HG02885 (cell line): Measurements from ENCODE around the gene PTTG1.

Experiments
- ATAC-seq: cut with Tn5 transposase; IDR thresholded peaks from one replicate; pipeline ENCODE4 v1.9.1; 2021; ENCODE audit warnings: mild to moderate bottlenecking; ENCODE audit not compliant: unreplicated experiment, poor library complexity

The PTTG1 gene

GRCh38 chr5:160421625-160422258 is at the start of gene PTTG1:
TSS of gene PTTG1 (plus strand) at chr5:160421855. CDS start at chr5:160422313, 458 bp downstream.
- ATAC-seq = peak; percentile 76

GRCh38 chr5:160375166-160375565 is 46.5 kb upstream of the PTTG1 start:
- ATAC-seq = no peak

- ATAC-seq = no peak
Measured at GRCh38 chr5:160375701-160376100, 46.0 kb upstream of the PTTG1 start.

- ATAC-seq = no peak
Measured at GRCh38 chr5:160376416-160376815, 45.2 kb upstream of the PTTG1 start.

GRCh38 chr5:160377651-160378050 is 44.0 kb upstream of the PTTG1 start:
- no peak for ATAC-seq

DNA sequence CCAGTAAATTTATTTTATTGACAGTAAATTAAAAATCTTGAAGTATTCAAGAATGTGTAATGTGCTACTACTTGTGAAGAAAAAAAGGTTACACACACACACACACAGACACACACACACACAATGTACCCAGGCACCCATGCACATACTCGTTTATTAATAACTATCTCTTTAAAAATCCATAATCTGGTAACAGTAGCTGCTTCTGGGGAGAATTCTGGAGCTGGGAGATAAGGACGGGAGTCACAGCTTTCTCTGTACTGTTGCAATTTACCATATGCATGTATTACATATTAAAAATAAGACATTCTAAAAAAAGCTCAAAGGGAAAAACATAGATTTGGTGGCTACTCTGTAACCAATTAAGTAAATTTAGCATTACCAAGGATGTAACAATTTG is 43.3 kb upstream of the PTTG1 start:
- ATAC-seq = no peak

- no peak for ATAC-seq
Measured at GRCh38 chr5:160379511-160379910, 42.1 kb upstream of the PTTG1 start.

GRCh38 chr5:160380041-160380440 is 41.6 kb upstream of the PTTG1 start:
- ATAC-seq = no peak

DNA sequence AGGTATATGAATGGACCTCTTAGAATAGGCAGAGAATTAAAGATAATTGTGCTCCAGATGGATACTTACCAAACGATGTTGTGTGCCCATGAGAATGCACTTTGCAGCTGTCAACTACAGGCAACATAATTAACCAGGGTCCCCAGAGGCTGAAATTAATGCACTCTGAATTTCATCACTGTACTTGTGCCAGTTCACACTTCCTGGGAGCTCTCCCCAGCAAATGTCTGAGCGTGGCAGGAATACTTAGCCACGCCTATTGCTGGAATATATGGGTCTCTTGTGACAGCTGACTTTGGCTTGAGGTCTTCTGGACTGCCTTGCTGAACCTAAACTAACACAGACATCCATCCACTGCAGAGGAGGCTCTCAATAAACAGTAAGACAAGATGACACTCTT is 39.3 kb upstream of the PTTG1 start:
- no peak for ATAC-seq

- no peak for ATAC-seq
Measured at GRCh38 chr5:160384681-160385080, 37.0 kb upstream of the PTTG1 start.

DNA sequence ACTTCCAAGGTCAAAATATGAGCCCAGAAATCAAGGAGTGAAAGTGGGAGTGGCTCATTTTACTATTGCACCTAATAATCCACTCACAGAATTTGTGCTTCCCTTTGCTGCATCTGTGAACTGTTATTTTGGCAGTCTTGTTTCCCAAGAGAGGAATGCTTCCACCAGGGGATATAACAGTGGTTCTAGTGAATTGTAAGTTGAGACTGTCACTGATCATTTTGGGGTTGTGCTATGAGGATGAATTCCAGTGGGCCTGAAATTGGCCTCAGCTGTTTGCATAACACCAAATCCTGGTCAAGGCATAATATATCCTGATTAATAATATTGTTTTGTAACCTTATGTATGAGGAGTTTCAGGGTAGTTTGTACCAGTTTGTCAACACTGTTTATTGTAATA is 36.2 kb upstream of the PTTG1 start:
- ATAC-seq = no peak

GRCh38 chr5:160387445-160387844 is 34.2 kb upstream of the PTTG1 start:
- ATAC-seq = no peak

DNA sequence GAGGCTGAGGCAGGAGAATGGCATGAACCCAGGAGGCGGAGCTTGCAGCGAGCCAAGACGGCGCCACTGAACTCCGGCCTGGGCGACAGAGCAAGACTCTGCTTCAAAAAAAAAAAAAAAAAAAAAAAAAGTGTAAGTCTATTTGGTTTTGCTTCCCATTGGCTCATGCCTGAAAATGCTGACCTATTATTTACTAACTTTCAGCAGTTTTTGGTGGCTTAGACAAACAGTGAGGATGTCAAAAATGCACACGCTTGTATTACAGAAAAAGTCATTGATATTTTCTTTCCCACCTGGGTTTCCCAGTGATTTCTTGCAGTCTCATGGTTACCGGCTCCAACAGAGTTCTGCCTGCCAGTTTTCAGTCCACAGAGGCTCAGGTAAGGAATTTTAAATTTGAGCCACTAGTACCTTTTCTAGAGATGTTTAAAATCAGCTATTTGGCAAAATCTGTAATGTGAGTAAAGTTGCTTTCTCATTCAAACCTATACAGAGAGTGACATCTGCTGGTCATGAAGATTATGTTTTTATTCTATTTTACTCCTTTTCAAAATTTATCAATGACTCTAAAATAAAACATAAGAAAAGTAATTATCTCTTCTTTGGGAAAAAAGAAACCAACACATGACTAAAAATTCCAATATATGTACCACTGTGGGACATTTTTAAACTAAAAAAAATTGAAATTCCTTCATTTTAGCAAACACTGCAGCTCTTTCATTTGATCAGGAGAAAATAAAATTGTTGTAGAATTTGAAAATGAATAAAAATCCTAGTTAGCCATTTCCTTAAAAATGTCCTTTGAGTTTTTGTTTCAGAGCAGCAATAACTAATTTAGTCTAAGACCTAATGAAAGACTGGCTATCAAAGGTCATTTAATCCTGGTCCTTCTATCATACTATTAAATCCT is 30.6 kb upstream of the PTTG1 start:
- no peak for ATAC-seq

DNA sequence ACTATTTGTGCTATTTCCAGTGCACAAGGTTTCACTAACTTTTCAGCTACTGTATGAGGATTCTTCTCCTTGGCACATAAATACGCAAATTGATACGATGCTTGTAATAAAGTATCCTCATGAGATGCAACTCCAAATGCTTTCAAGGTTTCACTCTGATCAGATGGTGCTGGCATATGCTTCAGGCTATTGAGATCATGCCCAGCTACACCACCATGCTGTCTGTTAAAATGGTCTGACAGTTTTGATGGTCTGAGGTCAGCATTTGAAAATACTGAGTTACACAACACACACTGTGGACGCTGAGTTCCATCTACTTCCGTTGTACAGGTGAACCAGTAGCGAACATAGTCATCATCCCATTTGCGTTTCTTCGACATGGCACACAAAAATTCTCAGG is 26.5 kb upstream of the PTTG1 start:
- ATAC-seq = no peak

GRCh38 chr5:160397492-160397891 is 24.2 kb upstream of the PTTG1 start:
- ATAC-seq = no peak

- ATAC-seq = no peak
Measured at GRCh38 chr5:160398806-160399205, 22.8 kb upstream of the PTTG1 start.

GRCh38 chr5:160399402-160400353 is 22.0 kb upstream of the PTTG1 start, which contains the start of gene FAM200C:
TSS of gene FAM200C (minus strand) at chr5:160400054. CDS start at chr5:160395490, 4,564 bp downstream.
- ATAC-seq = peak; percentile 86

DNA sequence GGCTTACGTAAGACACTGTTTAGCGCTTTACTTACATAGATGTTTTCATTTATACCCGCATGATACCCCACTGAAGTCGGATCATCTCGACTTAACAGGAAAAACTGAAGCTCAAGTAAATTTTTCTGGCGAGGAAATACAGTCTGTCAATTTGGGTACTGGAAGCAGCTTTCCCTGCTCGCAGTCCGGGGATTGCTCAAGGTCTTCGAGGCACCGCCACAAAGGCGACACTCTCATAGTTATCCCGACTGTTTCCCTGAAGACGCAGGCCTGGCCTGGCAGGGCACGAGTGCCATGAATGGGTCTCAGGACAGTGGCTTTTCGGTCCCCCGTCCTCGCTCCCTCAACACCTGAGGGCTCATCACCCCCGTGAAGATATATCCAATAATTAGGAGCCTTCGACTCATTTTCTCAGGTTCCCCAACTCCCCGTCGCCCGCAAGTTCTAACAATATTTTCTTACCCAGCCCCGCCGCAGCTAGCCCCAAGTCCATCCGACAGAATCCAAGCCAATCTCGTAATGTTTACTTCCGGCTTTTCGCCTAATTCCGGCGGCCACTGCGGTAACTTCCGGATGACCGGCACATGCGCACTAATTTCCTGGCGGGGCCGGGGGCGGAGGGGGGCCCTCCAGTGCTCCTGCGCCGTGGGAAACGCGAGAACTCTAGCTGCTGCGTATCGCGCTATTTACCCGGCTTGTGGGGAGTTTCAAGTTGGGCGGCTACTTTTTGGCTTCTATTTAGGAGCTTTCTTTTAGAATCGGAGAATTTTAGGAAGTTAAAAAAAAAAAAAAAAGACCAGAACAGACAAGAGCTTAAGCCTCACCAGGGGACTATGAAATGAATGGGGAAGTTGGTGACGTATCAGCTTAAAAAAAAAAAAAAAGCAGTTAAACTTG is 2.8 kb upstream of the PTTG1 start, which contains the start of gene SLU7:
SLU7 (minus strand) TSS at position 521 of the 897 bp plus-strand sequence. CDS start 3,787 bp downstream, outside the sequence.
- peak; percentile 73 for ATAC-seq
